Ammon's horn (tissue), 1 donor: ENCODE measurements around the gene PDE4D.
"Not testable (repeated sequence)": the region's sequence is repeated elsewhere in the genome, so short reads cannot be mapped to it uniquely, and the experiment has no call there.

Source experiments
- DNase-seq: peaks from one replicate; pipeline ENCODE4 v3.0.0-alpha.2; 2016; ENCODE audit warnings: low spot score

Gene PDE4D

GRCh38 chr5:59069438-59070079 lies 824.0 kb downstream of the PDE4D start:
- peak; percentile 75 for DNase-seq

GRCh38 chr5:59067956-59068656 lies 825.4 kb downstream of the PDE4D start:
- no peak for DNase-seq

GRCh38 chr5:59066367-59067163 lies 827.0 kb downstream of the PDE4D start:
- peak; percentile 37 for DNase-seq

- no peak for DNase-seq
Measured at GRCh38 chr5:59065554-59065953, 828.0 kb downstream of the PDE4D start.

GRCh38 chr5:59064293-59064692 lies 829.2 kb downstream of the PDE4D start:
- DNase-seq = no peak

GRCh38 chr5:59062986-59063683 lies 830.4 kb downstream of the PDE4D start:
- DNase-seq = no peak

- DNase-seq = no peak
Measured at GRCh38 chr5:59061377-59061776, 832.1 kb downstream of the PDE4D start.

GRCh38 chr5:59058969-59059687 lies 834.4 kb downstream of the PDE4D start:
- DNase-seq = peak; percentile 11

GRCh38 chr5:59058237-59058636 lies 835.3 kb downstream of the PDE4D start:
- no peak for DNase-seq

- not testable (repeated sequence) for DNase-seq
Measured at GRCh38 chr5:59056599-59056998, 836.9 kb downstream of the PDE4D start.

- DNase-seq = no peak
Measured at GRCh38 chr5:59055745-59056448, 837.6 kb downstream of the PDE4D start.

GRCh38 chr5:59054963-59055528 lies 838.5 kb downstream of the PDE4D start:
- no peak for DNase-seq

GRCh38 chr5:59051951-59052350 lies 841.6 kb downstream of the PDE4D start:
- DNase-seq = no peak

GRCh38 chr5:59049095-59049494 lies 844.4 kb downstream of the PDE4D start:
- no peak for DNase-seq

GRCh38 chr5:59042201-59043055 lies 851.1 kb downstream of the PDE4D start:
- peak; percentile 5 for DNase-seq

GRCh38 chr5:59041355-59041754 lies 852.2 kb downstream of the PDE4D start:
- DNase-seq = no peak

GRCh38 chr5:59040804-59041201 lies 852.7 kb downstream of the PDE4D start:
- DNase-seq = no peak

GRCh38 chr5:59040024-59040803 lies 853.3 kb downstream of the PDE4D start:
- DNase-seq = no peak
